ENCODE results near the gene PATJ.
"Not testable (repeated sequence)": the region's sequence is repeated elsewhere in the genome, so short reads cannot be mapped to it uniquely, and the experiment has no call there.

GRCh38 chr1:61837607-61838006 is 95.3 kb downstream of the PATJ start:
- TF ChIP-seq CTCF (IDR thresholded peaks at IDR 0.05); EZH2 (IDR thresholded peaks at IDR 0.05; ENCODE audit: borderline replicate concordance, insufficient read depth, low read depth, low read length, poor library complexity, severe bottlenecking): not testable (repeated sequence)
